Activated naive CD4-positive, alpha-beta T cell treated with anti-CD3 and anti-CD28 coated beads, Interleukin-2, amount 50 U/mL, for 16 hours (primary cell): ENCODE results near the gene CIC.
A peak's percentile ranks its signal among the peaks of the same experiment; 100 is the strongest.
"Not testable (repeated sequence)": the region's sequence is repeated elsewhere in the genome, so short reads cannot be mapped to it uniquely, and the experiment has no call there.

Experiments
- DNase-seq: peaks from one replicate; pipeline ENCODE4 v3.0.0-alpha.2; 2020

CIC gene

GRCh38 chr19:42255766-42256745, 13.0 kb upstream of the CIC start:
- no peak for DNase-seq

- not testable (repeated sequence) for DNase-seq
These were observed 11.2 kb upstream of the CIC start for GRCh38 chr19:42257842-42258241.

GRCh38 chr19:42261763-42262162, 7.3 kb upstream of the CIC start:
- no peak for DNase-seq

- DNase-seq, result not testable (repeated sequence)
These were observed 2.9 kb upstream of the CIC start for GRCh38 chr19:42266105-42266504.

GRCh38 chr19:42266928-42267603, 2.0 kb upstream of the CIC start:
- not testable (repeated sequence) for DNase-seq

GRCh38 chr19:42267644-42268141, 1.4 kb upstream of the CIC start:
- DNase-seq, result no peak

GRCh38 chr19:42268142-42268703, 829 bp upstream of the CIC start:
- DNase-seq, result peak; percentile 98

GRCh38 chr19:42269478-42270345, 660 bp downstream of the CIC start:
- DNase-seq, result no peak

- DNase-seq, result peak; percentile 67
These were observed 1.4 kb downstream of the CIC start for GRCh38 chr19:42270346-42271044.

GRCh38 chr19:42271045-42271419, 2.0 kb downstream of the CIC start:
- no peak for DNase-seq

- DNase-seq, result no peak
These were observed 2.9 kb downstream of the CIC start for GRCh38 chr19:42271861-42272534.

GRCh38 chr19:42272535-42272897, 3.5 kb downstream of the CIC start:
- DNase-seq, result no peak

GRCh38 chr19:42272989-42273406, 3.9 kb downstream of the CIC start:
- DNase-seq, result no peak

GRCh38 chr19:42273407-42274064, 4.5 kb downstream of the CIC start:
- DNase-seq, result no peak

GRCh38 chr19:42274065-42274682, 5.1 kb downstream of the CIC start:
- DNase-seq, result no peak

GRCh38 chr19:42275103-42275502, 6.1 kb downstream of the CIC start:
- DNase-seq, result no peak

GRCh38 chr19:42275517-42275916, 6.5 kb downstream of the CIC start:
- DNase-seq, result no peak

GRCh38 chr19:42276284-42276683, 7.2 kb downstream of the CIC start:
- no peak for DNase-seq

- no peak for DNase-seq
These were observed 7.8 kb downstream of the CIC start for GRCh38 chr19:42276821-42277220.

- no peak for DNase-seq
These were observed 8.9 kb downstream of the CIC start for GRCh38 chr19:42277821-42278451.
